Cortex of kidney (tissue), 1 donor: ENCODE measurements around the gene EHD3.

ENCODE experiments used
- DNase-seq: peaks from one replicate; lab custom pipeline; 2025; lab: John Stamatoyannopoulos, UW

The EHD3 gene

GRCh38 chr2:31237348-31238017 lies 3.5 kb downstream of the EHD3 start:
- no peak for DNase-seq

- DNase-seq: no peak
Measured at GRCh38 chr2:31238126-31238905, 4.4 kb downstream of the EHD3 start.

GRCh38 chr2:31238906-31239592 lies 5.1 kb downstream of the EHD3 start:
- no peak for DNase-seq

- no peak for DNase-seq
Measured at GRCh38 chr2:31239593-31240177, 5.7 kb downstream of the EHD3 start.

- no peak for DNase-seq
Measured at GRCh38 chr2:31240381-31241365, 6.7 kb downstream of the EHD3 start.

- no peak for DNase-seq
Measured at GRCh38 chr2:31241625-31242270, 7.8 kb downstream of the EHD3 start.

- DNase-seq: no peak
Measured at GRCh38 chr2:31243053-31243452, 9.1 kb downstream of the EHD3 start.

- DNase-seq: no peak
Measured at GRCh38 chr2:31244101-31244500, 10.1 kb downstream of the EHD3 start.

- DNase-seq: no peak
Measured at GRCh38 chr2:31246184-31246852, 12.4 kb downstream of the EHD3 start.

- no peak for DNase-seq
Measured at GRCh38 chr2:31247711-31248110, 13.8 kb downstream of the EHD3 start.

- no peak for DNase-seq
Measured at GRCh38 chr2:31248139-31248538, 14.2 kb downstream of the EHD3 start.

GRCh38 chr2:31249009-31249690 lies 15.2 kb downstream of the EHD3 start:
- no peak for DNase-seq

GRCh38 chr2:31251018-31251417 lies 17.1 kb downstream of the EHD3 start:
- no peak for DNase-seq

- no peak for DNase-seq
Measured at GRCh38 chr2:31251851-31252250, 17.9 kb downstream of the EHD3 start.

GRCh38 chr2:31253356-31254131 lies 19.6 kb downstream of the EHD3 start:
- DNase-seq: no peak

GRCh38 chr2:31254237-31255203 lies 20.6 kb downstream of the EHD3 start:
- no peak for DNase-seq

GRCh38 chr2:31255911-31256571 lies 22.1 kb downstream of the EHD3 start:
- no peak for DNase-seq
